CD4-positive, alpha-beta memory T cell (primary cell): ENCODE data around the gene RBM4. TPM values are rescaled to one million over a fixed set of nuclear protein-coding genes. Genes with fewer than 3 reads are reported as not detected.
"Not testable (repeated sequence)": the region's sequence is repeated elsewhere in the genome, so short reads cannot be mapped to it uniquely, and the experiment has no call there.

Source experiments
- CTCF ChIA-PET: fragments of 350-600 bp; sonication (Branson Sonifier 250); formaldehyde crosslinking; loops from one replicate; lab custom pipeline; 2021; ENCODE audit warnings: inconsistent platforms; ENCODE audit not compliant: partially characterized antibody; lab: Charles Lee
- POLR2A ChIA-PET: fragments of 350-600 bp; sonication (Branson Sonifier 250); formaldehyde crosslinking; loops from one replicate; lab custom pipeline; 2021; ENCODE audit not compliant: partially characterized antibody; lab: Charles Lee
- DNase-seq, 5 donors: peaks; one replicate each; pipeline versions ENCODE4 v3.0.0 to v3.0.0-alpha.2; 2020 to 2022; ENCODE audit warnings: mixed read lengths in 1 of 5
- H3K27ac ChIP-seq: one replicate; pipeline ENCODE4 v1.7.0; 2013; ENCODE audit warnings: low read depth, low read length
- H3K27me3 ChIP-seq: 2 replicates; pipeline ENCODE4 v1.7.0; 2013; ENCODE audit warnings: mild to moderate bottlenecking, low read length, moderate library complexity; ENCODE audit not compliant: insufficient read depth
- H3K36me3 ChIP-seq: 2 replicates; pipeline ENCODE4 v1.7.0; 2013; ENCODE audit warnings: mild to moderate bottlenecking, low read length, moderate library complexity; ENCODE audit not compliant: insufficient read depth
- H3K4me1 ChIP-seq: 2 replicates; pipeline ENCODE4 v1.7.0; 2013; ENCODE audit warnings: mild to moderate bottlenecking, low read length, moderate library complexity; ENCODE audit not compliant: insufficient read depth
- H3K4me3 ChIP-seq, 2 donors: one replicate each; pipeline ENCODE4 v1.7.0; 2013; ENCODE audit warnings: low read length in 2 of 2, mild to moderate bottlenecking in 1 of 2
- H3K9me3 ChIP-seq, 2 donors: one replicate each; pipeline ENCODE4 v1.7.0; 2013; ENCODE audit warnings: low read length in 2 of 2, control low read depth in 1 of 2; ENCODE audit not compliant: control insufficient read depth in 1 of 2
- H3K27ac Mint-ChIP-seq, 7 donors: one replicate each; pipeline ENCODE4 v1.8.0; 2020 to 2021; ENCODE audit warnings: mixed read lengths in 7 of 7, mild to moderate bottlenecking in 6 of 7, inconsistent platforms in 3 of 7, moderate library complexity in 3 of 7
- H3K27me3 Mint-ChIP-seq, 2 donors: one replicate each; pipeline ENCODE4 v1.8.0; 2020 to 2021; ENCODE audit warnings: mixed read lengths in 2 of 2
- H3K36me3 Mint-ChIP-seq, 2 donors: one replicate each; pipeline ENCODE4 v1.8.0; 2020 to 2021; ENCODE audit warnings: mixed read lengths in 2 of 2, inconsistent platforms in 1 of 2, mild to moderate bottlenecking in 1 of 2
- H3K4me1 Mint-ChIP-seq, 4 donors: one replicate each; pipeline ENCODE4 v1.8.0; 2020 to 2021; ENCODE audit warnings: mixed read lengths in 4 of 4, mild to moderate bottlenecking in 1 of 4
- H3K4me3 Mint-ChIP-seq, 8 donors: one replicate each; pipeline ENCODE4 v1.8.0; 2020 to 2021; ENCODE audit warnings: mixed read lengths in 8 of 8, mild to moderate bottlenecking in 7 of 8, moderate library complexity in 6 of 8, inconsistent platforms in 3 of 8
- H3K9me3 Mint-ChIP-seq, 8 donors: one replicate each; pipeline ENCODE4 v1.8.0; 2020 to 2021; ENCODE audit warnings: mixed read lengths in 8 of 8, mild to moderate bottlenecking in 5 of 8, inconsistent platforms in 3 of 8, moderate library complexity in 1 of 8
- intact Hi-C: fragments of 100-400 bp; cut with micrococcal nuclease; formaldehyde crosslinking; loops from one replicate; pipeline ENCODE4 v1.15.1; 2023
- polyA plus RNA-seq, 2 donors: library from polyadenylated mRNA; unstranded; fragments of 300-500 nt; fragmentation: Illumina TruSeq; gene quantifications; one replicate each; pipeline ENCODE4 v1.2.3, GENCODE V29; 2021
- total RNA-seq, 2 experiments: library from RNA; stranded (reverse); gene quantifications; one replicate each; pipeline ENCODE4 v1.2.3, GENCODE V29; 2021

Gene RBM4
- total and polyA plus RNA-seq, 4 experiments from 2014 or later, result 183 to 231 (median 201) TPM

- Histone ChIP-seq H3K4me1 (peaks cover 18% of the 10 kb centered on the region), H3K4me3 (no peak overlapping the region), H3K27me3 (no peaks in the 10 kb centered on the region), H3K9me3 (no peaks in the 10 kb centered on the region), H3K36me3 (peaks cover 34% of the 10 kb centered on the region), H3K27ac (no peak overlapping the region)
- H3K36me3 Mint-ChIP-seq, result peaks cover 29 to 51% of the 10 kb centered on the region in 2 donors
- ChIA-PET POLR2A (interaction anchor here (2.4 to 16.9 kb wide), 2 partner anchors 8 to 11 kb away, joined by 18 to 442 read pairs; partner anchors contain the start of genes RBM14 and RBM4), CTCF (no interaction called here)
- no peaks in the 10 kb centered on the region for H3K27me3 Mint-ChIP-seq
- peak overlapping the region in 5 of 7 donors; percentile 42 to 74 (median 63) for H3K27ac Mint-ChIP-seq
- peaks cover 22 to 58% (median 41%) of the 10 kb centered on the region in 4 donors for H3K4me1 Mint-ChIP-seq
- DNase-seq, result no peak
- intact Hi-C loops, result no loop called here
- peak overlapping the region in 1 of 8 donors; percentile 4 for H3K4me3 Mint-ChIP-seq
- peaks cover 0 to 8% (median 0%) of the 10 kb centered on the region in 8 donors for H3K9me3 Mint-ChIP-seq
These were observed 6.6 kb upstream of the RBM4 start for GRCh38 chr11:66631883-66632282.

- H3K27ac Mint-ChIP-seq, result peak overlapping the region in 1 of 7 donors; percentile 35
- ChIA-PET POLR2A (interaction anchor here (0.6 to 16.9 kb wide), 2 partner anchors 12 to 264 kb away, joined by 3 to 442 read pairs; partner anchors contain the start of gene RBM14), CTCF (no interaction called here)
- Histone ChIP-seq H3K27me3 (no peaks in the 10 kb centered on the region), H3K4me3 (no peak overlapping the region), H3K9me3 (no peaks in the 10 kb centered on the region), H3K4me1 (peaks cover 15% of the 10 kb centered on the region), H3K36me3 (peaks cover 23% of the 10 kb centered on the region), H3K27ac (no peak overlapping the region)
- DNase-seq, result no peak
- peaks cover 0 to 8% (median 0%) of the 10 kb centered on the region in 8 donors for H3K9me3 Mint-ChIP-seq
- H3K4me3 Mint-ChIP-seq, result no peak overlapping the region
- intact Hi-C loops, result no loop called here
- peaks cover 28 to 58% (median 42%) of the 10 kb centered on the region in 4 donors for H3K4me1 Mint-ChIP-seq
- no peaks in the 10 kb centered on the region for H3K27me3 Mint-ChIP-seq
- peaks cover 24 to 43% of the 10 kb centered on the region in 2 donors for H3K36me3 Mint-ChIP-seq
These were observed 5.6 kb upstream of the RBM4 start for GRCh38 chr11:66632952-66633351.

GRCh38 chr11:66636411-66636810 lies 2.1 kb upstream of the RBM4 start:
- intact Hi-C loops, result no loop called here
- DNase-seq, result no peak
- Histone ChIP-seq H3K4me1 (peaks cover 29% of the 10 kb centered on the region), H3K27ac (no peak overlapping the region), H3K36me3 (peaks cover 16% of the 10 kb centered on the region), H3K9me3 (no peaks in the 10 kb centered on the region), H3K4me3 (no peak overlapping the region), H3K27me3 (no peaks in the 10 kb centered on the region)
- POLR2A ChIA-PET, result interaction anchor here (0.7 to 16.9 kb wide), 3 partner anchors 12 to 236 kb away, joined by 3 to 442 read pairs (median 43); partner anchors contain the start of gene RBM14
- Mint-ChIP-seq H3K9me3 (peaks cover 0 to 9% (median 0%) of the 10 kb centered on the region in 8 donors), H3K27me3 (no peaks in the 10 kb centered on the region), H3K27ac (peak overlapping the region; percentile 25 to 99 (median 79)), H3K36me3 (peaks cover 25 to 56% of the 10 kb centered on the region in 2 donors), H3K4me1 (peaks cover 35 to 70% (median 47%) of the 10 kb centered on the region in 4 donors), H3K4me3 (peak overlapping the region in 3 of 8 donors; percentile 40 to 65 (median 45))
- CTCF ChIA-PET, result interaction anchor here (1.1 to 3.7 kb wide), 3 partner anchors 19 to 57 kb away, joined by 3 to 19 read pairs (median 7); partner anchors contain the start of gene RBM14

- Histone ChIP-seq H3K36me3 (peaks cover 28% of the 10 kb centered on the region), H3K4me3 (peak overlapping the region; percentile 42 to 73), H3K4me1 (peaks cover 42% of the 10 kb centered on the region), H3K27ac (peak overlapping the region; percentile 49), H3K9me3 (no peaks in the 10 kb centered on the region), H3K27me3 (no peaks in the 10 kb centered on the region)
- no peak for DNase-seq
- peaks cover 0 to 9% (median 0%) of the 10 kb centered on the region in 8 donors for H3K9me3 Mint-ChIP-seq
- POLR2A ChIA-PET, result interaction anchor here (0.7 to 16.9 kb wide), 30 partner anchors 7 to 481 kb away, joined by 3 to 442 read pairs (median 5); partner anchors contain the start of genes ACTN3, CCDC87, CCS and CD248
- peaks cover 33 to 62% of the 10 kb centered on the region in 2 donors for H3K36me3 Mint-ChIP-seq
- intact Hi-C loops, result loop anchor here (1.0 kb wide), 3 partner anchors 21 to 44 kb away; partner anchors contain the start of genes CCDC87, CCS, RBM14 and RBM4B
- H3K4me3 Mint-ChIP-seq, result peak overlapping the region; percentile 97 to 99 (median 98)
- H3K4me1 Mint-ChIP-seq, result peaks cover 41 to 73% (median 52%) of the 10 kb centered on the region in 4 donors
- H3K27ac Mint-ChIP-seq, result peak overlapping the region; percentile 94 to 99 (median 99)
- H3K27me3 Mint-ChIP-seq, result no peaks in the 10 kb centered on the region
- CTCF ChIA-PET, result interaction anchor here (0.6 to 3.7 kb wide), 13 partner anchors 11 to 58 kb away, joined by 3 to 35 read pairs (median 7); partner anchors contain the start of genes CCDC87, CCS, RBM14 and RBM4B
These were observed 836 bp upstream of the RBM4 start for GRCh38 chr11:66637557-66638176.

GRCh38 chr11:66639066-66639813 lies 737 bp downstream of the RBM4 start:
- ChIA-PET CTCF (interaction anchor here (1.6 to 3.7 kb wide), 5 partner anchors 18 to 96 kb away, joined by 5 to 35 read pairs (median 19); partner anchors contain the start of genes CCDC87, CCS, RBM14 and RBM4B), POLR2A (interaction anchor here (0.9 to 16.9 kb wide), 21 partner anchors 9 to 322 kb away, joined by 4 to 442 read pairs (median 7); partner anchors contain the start of genes ACTN3, CCDC87, CCS and CD248)
- Mint-ChIP-seq H3K27me3 (no peaks in the 10 kb centered on the region), H3K4me3 (peak overlapping the region; percentile 97 to 99 (median 98)), H3K9me3 (peaks cover 0 to 12% (median 0%) of the 10 kb centered on the region in 8 donors), H3K27ac (peak overlapping the region; percentile 94 to 99 (median 99)), H3K4me1 (peaks cover 56 to 88% (median 67%) of the 10 kb centered on the region in 4 donors), H3K36me3 (peaks cover 49 to 77% of the 10 kb centered on the region in 2 donors)
- Histone ChIP-seq H3K4me1 (peaks cover 57% of the 10 kb centered on the region), H3K27me3 (no peaks in the 10 kb centered on the region), H3K9me3 (no peaks in the 10 kb centered on the region), H3K36me3 (peaks cover 43% of the 10 kb centered on the region), H3K4me3 (peak overlapping the region; percentile 63 to 96), H3K27ac (peak overlapping the region; percentile 88)
- intact Hi-C loops, result no loop called here
- DNase-seq, result peak; percentile 43 to 64 (median 59)

GRCh38 chr11:66639814-66640340 lies 1.4 kb downstream of the RBM4 start:
- CTCF ChIA-PET, result interaction anchor here (1.6 to 2.5 kb wide), 3 partner anchors 19 to 96 kb away, joined by 5 to 35 read pairs (median 5); partner anchors contain the start of gene RBM4B
- Histone ChIP-seq H3K27ac (peak overlapping the region; percentile 88), H3K4me3 (peak overlapping the region; percentile 8 to 96), H3K4me1 (peaks cover 64% of the 10 kb centered on the region), H3K36me3 (peaks cover 49% of the 10 kb centered on the region)
- H3K9me3 Mint-ChIP-seq, H3K9me3 ChIP-seq, H3K27me3 Mint-ChIP-seq, H3K27me3 ChIP-seq, DNase-seq, intact Hi-C loops: not testable (repeated sequence)
- peak overlapping the region; percentile 94 to 99 (median 99) for H3K27ac Mint-ChIP-seq
- H3K4me1 Mint-ChIP-seq, result peaks cover 60 to 88% (median 69%) of the 10 kb centered on the region in 4 donors
- POLR2A ChIA-PET, result interaction anchor here (1.2 to 16.9 kb wide), 9 partner anchors 9 to 94 kb away, joined by 5 to 442 read pairs (median 23); partner anchors contain the start of genes ACTN3, CCDC87, CCS and CTSF
- H3K4me3 Mint-ChIP-seq, result peak overlapping the region; percentile 97 to 99 (median 98)
- H3K36me3 Mint-ChIP-seq, result peaks cover 51 to 78% of the 10 kb centered on the region in 2 donors
